GM15510 (cell line): Measurements from ENCODE around the gene NTM.

Experiments
- POLR2A ChIP-seq: IDR thresholded peaks from 3 replicates; pipeline ENCODE4 v1.6.1; 2011; ENCODE audit warnings: borderline replicate concordance; ENCODE audit not compliant: insufficient read length; ENCODE audit errors: extremely low read depth

The NTM gene

GRCh38 chr11:132158696-132159095 lies 788.3 kb downstream of the NTM start:
- no peak for TF ChIP-seq POLR2A

GRCh38 chr11:132161403-132162078 lies 791.1 kb downstream of the NTM start:
- TF ChIP-seq POLR2A, result no peak

GRCh38 chr11:132168344-132168981 lies 798.0 kb downstream of the NTM start:
- no peak for TF ChIP-seq POLR2A

GRCh38 chr11:132171031-132171430 lies 800.6 kb downstream of the NTM start:
- TF ChIP-seq POLR2A, result no peak

GRCh38 chr11:132174362-132175255 lies 804.2 kb downstream of the NTM start:
- TF ChIP-seq POLR2A, result no peak

- no peak for TF ChIP-seq POLR2A
Measured at GRCh38 chr11:132177106-132177505, 806.7 kb downstream of the NTM start.

DNA sequence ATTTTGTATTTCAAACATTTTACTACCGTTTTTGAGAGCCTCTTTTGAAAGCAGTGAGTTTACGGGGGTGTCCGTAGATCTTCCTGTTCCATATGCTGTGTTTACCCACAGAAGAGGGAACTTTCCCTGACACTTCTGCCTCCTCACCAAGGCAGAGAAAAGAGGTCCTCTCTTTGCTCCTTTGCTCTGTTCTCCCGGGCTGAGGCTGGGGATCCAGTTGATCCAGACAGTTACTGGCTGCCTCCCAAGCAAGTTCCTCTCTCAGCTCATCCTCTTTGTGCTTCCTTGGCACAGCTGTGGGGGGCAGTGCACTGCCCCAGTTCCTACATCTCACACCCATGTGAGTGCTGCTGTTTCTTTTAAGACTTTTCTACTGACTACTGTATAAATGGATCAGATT lies 813.7 kb downstream of the NTM start:
- TF ChIP-seq POLR2A, result no peak

DNA sequence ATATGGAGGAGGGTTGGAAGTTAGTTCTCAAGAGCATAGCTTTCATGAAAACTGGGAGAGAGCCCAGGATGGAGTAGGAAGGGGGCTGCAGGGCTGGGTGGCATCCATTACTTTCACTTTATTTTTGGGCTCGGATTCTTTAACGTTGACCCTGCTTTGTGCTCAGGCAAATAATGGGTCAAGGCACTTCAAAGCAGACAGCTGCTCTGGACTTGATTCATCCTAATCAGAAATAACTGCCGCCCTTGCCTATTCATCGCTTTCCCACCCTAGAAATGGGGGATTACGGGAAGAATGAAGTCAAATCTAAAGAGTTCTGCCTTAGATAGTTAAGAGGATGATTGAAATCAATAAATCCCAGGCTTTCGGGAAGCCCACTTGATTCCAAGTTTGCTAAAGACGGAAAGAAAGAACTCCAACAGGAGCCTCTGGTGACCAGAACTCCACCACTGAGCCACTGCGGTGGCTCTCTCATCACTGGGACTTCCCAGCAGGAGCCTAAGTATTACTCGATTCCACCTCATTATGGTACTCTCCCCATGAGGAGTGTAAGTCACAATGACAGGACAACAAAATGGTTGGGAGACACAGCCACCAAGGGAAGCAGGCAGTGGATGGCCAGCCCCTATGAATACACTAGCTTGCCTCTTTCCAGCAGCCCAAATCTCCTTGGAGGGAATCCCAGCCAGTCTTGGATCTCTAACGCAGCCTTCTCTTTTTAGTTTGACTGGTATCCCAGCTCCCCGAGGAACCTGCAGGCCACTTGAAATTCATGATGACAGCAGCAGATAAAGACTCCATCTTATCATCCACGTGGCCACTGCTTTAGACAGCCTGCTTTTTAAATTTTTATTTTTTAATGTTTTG lies 815.5 kb downstream of the NTM start:
- TF ChIP-seq POLR2A, result no peak

GRCh38 chr11:132186699-132187098 lies 816.3 kb downstream of the NTM start:
- TF ChIP-seq POLR2A, result no peak

DNA sequence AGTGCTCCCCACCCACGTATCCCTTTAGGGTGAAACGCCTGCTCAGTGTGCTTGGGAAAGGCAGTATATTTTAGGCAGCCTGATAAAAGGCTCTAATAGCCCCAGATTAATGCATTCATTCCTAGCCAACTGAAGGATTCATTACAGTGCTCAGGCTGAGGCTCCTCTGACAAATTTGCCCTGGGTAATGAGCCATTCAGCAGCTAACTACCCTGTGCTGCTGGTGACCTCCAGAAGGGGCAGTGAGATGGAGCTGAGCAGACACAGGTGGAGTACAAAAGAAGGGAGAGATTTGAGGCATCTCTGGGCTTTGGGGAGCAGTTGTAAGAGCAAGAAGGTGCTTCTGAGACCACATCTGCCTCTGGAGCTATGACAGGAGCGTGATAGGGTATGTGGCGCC lies 817.0 kb downstream of the NTM start:
- TF ChIP-seq POLR2A, result no peak

- no peak for TF ChIP-seq POLR2A
Measured at GRCh38 chr11:132187814-132188213, 817.4 kb downstream of the NTM start.

- no peak for TF ChIP-seq POLR2A
Measured at GRCh38 chr11:132196928-132197327, 826.5 kb downstream of the NTM start.

DNA sequence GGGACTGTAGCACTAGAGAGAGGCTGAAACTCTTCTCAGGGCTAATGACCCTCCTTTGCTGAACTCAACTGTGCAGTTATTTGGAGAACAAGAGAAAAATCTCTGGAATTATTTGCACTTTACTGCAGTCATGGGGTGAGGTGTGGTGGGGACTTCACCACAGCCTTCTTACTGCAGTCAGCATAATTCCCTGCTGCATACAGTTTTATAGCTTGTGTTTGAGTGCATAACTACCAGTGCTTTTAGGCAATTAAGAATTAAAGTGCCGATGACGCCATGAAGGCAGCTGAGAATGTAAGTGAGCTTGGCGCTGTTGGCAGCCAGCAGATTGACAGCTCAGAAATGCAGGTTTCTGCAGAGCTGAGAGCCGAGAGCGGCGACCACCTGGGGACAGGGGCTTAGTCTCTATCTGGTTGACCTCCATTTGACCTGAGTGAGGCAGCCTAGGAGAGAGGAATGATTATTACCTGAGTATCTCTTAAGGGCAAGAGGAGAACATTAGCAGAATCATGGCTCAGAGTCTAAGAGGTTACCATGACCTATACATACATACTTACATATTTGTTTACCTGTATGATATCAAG lies 830.0 kb downstream of the NTM start:
- no peak for TF ChIP-seq POLR2A

DNA sequence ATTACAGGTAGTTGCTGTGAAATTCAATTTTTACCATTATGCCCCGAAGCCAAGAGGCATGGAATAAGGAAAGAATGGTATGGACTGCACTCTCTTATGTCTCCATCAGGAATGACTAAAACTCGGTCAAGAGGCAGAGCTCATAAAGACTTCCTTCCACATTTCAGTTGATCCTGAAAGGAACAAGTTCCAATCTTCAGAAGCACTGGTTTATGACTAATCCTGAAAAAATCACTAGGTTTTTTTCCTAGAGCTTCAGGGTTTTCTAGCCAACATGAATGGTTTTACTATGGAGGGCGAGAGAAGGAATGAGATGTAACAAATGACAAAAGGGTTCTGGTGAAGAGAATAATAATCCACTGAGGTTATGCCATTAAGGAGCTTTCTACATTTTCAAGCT lies 832.2 kb downstream of the NTM start:
- TF ChIP-seq POLR2A, result no peak
